ENCODE results near the gene SLC35E3. TPM values are rescaled to one million over a fixed set of nuclear protein-coding genes. Genes with fewer than 3 reads are reported as not detected.

Gene SLC35E3
- 10 to 100 TPM; 13.2 to 25.5 (median 16.4) TPM for polyA plus RNA-seq (ENCODE audit: insufficient read length in 10 of 10)
- long read RNA-seq, donor 1, full-length matches to known transcripts, result 3 of 10 reads
- long read RNA-seq, donor 1, partial matches to known transcripts, result 7 of 10 reads
- long read RNA-seq, donor 1, other reads (novel, unspliced or antisense), result 0 of 10 reads
- long read RNA-seq, donor 2, full-length matches to known transcripts, result 3 of 3 reads
- long read RNA-seq, donor 2, partial matches to known transcripts, result 0 of 3 reads
- long read RNA-seq, donor 2, other reads (novel, unspliced or antisense), result 0 of 3 reads
- long read RNA-seq, donor 3, result 0 reads
- long read RNA-seq, donor 4, full-length matches to known transcripts, result 7 of 22 reads
- long read RNA-seq, donor 4, partial matches to known transcripts, result 15 of 22 reads
- long read RNA-seq, donor 4, other reads (novel, unspliced or antisense), result 0 of 22 reads
- long read RNA-seq, donor 5, full-length matches to known transcripts, result 7 of 23 reads
- long read RNA-seq, donor 5, partial matches to known transcripts, result 16 of 23 reads
- long read RNA-seq, donor 5, other reads (novel, unspliced or antisense), result 0 of 23 reads
- long read RNA-seq, donor 6, full-length matches to known transcripts, result 7 of 17 reads
- long read RNA-seq, donor 6, partial matches to known transcripts, result 10 of 17 reads
- long read RNA-seq, donor 6, other reads (novel, unspliced or antisense), result 0 of 17 reads
- long read RNA-seq, donor 7, full-length matches to known transcripts, result 4 of 4 reads
- long read RNA-seq, donor 7, partial matches to known transcripts, result 0 of 4 reads
- long read RNA-seq, donor 7, other reads (novel, unspliced or antisense), result 0 of 4 reads
- long read RNA-seq, donor 8, full-length matches to known transcripts, result 6 of 14 reads
- long read RNA-seq, donor 8, partial matches to known transcripts, result 8 of 14 reads
- long read RNA-seq, donor 8, other reads (novel, unspliced or antisense), result 0 of 14 reads
- long read RNA-seq, donor 9, partial matches to known transcripts, result 0 of 1 reads
- long read RNA-seq, donor 9, other reads (novel, unspliced or antisense), result 0 of 1 reads

DNA sequence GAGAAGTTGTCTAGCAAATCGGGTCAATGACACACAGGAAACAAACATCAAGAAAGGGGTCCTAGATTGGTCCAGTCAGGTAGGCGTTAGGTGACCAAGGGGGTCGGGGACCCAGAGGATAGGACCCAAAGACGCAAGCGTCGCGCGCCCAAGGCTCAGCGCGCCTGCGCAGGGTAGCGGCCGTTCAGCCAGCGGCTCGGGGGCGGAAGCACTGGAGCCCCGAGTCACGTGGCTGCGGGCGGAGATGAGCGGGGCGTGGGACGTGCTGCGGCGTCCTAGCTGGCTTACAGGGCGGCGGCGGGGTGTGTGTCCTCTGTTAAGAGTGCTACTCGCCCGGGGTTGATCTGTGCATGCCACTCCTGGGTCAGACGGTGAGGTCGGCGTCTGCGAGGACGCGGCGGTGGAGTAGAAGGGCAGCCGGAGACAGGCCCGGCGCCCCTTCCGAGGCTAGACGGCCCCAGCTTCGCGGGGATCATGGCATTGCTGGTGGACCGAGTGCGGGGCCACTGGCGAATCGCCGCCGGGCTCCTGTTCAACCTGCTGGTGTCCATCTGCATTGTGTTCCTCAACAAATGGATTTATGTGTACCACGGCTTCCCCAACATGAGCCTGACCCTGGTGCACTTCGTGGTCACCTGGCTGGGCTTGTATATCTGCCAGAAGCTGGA lies at the start of gene SLC35E3:
Gene SLC35E3 (plus strand): TSS at position 273 of the 668 bp plus-strand sequence. CDS start 202 bp downstream, at position 475.
- DNase-seq, result peak; percentile 91 to 98 (median 94)

DNA sequence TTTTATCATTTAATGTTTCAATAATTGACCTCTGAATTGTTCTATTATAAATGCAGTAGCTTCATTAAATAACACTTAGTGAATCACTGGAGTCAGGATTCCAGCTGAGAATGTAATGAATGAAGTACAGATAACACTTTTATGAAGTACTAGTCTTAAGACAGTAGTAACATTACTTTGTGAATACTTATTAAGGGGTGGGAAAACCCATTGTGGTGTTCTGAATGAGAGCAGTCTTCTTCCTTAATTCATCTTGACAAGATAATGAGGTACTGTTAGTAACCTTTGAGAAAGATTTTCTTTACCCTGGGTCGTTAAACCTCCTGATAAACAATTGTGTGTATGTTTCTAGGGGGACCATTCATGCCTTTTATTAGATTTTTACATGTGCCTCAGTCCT lies 46.5 kb upstream of the SLC35E3 start:
- no peak for DNase-seq

DNA sequence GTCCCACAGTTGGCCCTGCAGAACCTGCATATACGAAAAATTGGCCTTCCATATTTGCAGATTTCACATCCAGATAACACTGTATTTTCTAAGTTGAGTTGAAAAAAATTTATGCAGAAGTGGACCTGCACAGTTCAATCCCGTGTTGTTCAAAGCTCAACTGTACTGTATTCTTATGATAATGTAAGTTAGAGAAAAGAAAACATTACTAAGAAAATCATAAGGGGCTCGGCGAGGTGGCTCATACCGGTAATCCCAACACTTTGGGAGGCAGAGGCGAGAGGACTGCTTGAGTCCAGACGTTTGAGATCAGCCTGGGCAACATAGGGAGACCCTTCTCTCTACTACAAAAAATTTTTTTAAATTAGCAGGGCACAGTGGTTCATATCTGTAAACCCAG lies 18.2 kb upstream of the SLC35E3 start:
- DNase-seq, result no peak

DNA sequence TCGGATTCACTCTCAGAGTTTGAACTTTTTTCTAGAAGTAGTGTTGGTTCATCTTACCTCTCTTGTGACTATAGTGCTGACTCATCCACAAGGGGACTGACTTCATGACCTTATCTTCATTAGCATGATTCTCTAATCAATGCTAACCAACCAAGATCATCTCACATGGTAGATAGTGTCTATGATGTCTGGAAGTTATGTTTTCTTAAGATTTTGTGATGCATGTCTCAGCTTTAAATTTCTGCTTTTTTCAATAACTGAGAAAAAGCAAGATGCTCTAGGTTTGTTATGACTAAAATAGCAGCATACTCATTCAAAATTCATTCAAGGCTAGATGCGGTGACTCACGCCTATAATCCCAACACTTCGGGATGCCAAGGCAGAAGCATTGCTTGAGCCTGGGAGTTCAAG lies 12.3 kb upstream of the SLC35E3 start:
- peak in 1 of 3 donors; percentile 22 for DNase-seq

DNA sequence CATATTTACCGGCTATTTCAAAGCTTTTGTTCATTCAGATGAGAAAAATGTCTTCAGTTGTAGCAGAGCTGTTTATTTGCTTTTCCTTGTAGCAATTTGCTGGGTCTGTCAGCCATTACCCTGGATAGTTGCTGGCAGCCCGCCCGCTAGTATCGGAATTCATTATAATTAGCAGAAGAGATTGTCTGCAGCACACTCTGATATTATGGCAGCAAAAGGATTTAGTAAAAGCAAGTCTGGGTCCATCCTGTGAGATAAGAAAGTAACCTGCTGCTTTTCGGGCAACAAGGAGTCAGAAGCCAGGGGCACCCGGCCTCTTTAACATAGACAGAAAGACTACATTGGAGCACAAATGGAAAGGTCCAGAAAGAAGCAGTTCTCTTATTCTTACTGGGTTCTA lies 6.1 kb upstream of the SLC35E3 start:
- no peak for DNase-seq

DNA sequence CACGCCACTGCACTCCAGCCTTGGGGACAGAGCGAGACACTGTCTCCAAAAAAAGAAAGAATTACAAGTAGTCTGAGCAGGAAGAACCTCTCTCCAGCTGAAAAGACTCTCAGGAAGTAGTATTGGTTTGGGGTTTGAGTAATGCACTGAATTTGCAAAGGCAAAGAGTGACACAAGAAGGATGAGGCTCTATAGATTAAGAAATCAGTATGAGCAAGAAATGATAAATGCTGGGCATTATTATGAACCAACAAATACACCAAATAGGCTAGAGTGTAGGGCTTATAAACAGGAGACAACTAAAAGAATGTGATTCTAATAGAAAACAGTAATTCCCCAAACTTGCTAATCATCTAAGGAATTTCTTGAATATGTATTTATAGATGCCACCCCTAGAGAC lies 2.6 kb upstream of the SLC35E3 start:
- no peak for DNase-seq

DNA sequence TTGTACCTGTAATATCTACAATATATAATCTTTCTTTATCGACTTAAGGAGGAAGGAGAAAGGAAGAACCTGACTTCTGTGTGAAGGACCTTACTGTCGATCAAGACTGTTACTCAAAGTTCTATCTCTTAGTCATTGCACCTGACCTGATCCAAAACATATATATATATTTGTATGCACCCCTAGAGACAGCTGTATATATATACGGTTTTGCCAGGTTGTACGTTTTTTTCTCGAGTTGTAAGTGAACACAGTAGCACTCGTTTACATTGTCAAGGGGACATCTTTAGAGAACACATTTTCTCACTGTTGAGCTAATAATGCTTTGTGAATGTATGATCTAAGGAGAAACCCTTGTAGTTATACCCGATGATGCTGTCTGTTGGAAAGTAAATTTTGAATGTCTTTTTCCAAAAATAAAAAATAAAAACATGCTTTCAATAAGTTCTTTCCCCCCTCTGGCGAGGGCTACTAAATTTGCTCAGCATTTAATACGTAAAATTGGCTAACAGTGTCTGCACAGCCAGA lies 536 bp upstream of the SLC35E3 start:
- peak in 1 of 3 donors; percentile 5 for DNase-seq

DNA sequence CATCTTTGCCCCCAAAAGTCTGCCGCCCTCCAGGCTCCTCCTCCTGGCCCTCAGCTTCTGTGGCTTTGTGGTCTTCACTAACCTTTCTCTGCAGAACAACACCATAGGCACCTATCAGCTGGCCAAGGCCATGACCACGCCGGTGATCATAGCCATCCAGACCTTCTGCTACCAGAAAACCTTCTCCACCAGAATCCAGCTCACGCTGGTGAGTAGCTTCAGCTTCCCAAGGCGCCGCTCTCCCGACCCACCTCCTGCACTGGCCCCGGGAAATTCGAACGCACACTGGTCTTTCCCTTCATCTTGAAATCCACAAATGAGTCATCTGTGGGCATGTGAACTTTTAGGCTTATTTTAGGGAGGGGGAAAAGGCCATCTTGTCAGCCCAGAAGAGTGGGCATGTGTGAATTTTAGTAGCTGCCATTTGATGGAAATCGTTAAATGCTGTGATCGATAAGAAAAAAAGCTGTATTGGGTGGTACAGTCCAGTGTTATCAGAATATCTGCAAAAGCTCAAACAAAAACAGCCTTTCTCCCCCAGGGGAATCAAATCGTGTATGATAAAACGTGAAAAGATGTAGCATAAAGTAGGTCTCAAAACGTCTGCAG lies 700 bp downstream of the SLC35E3 start:
- peak; percentile 52 to 84 (median 62) for DNase-seq

DNA sequence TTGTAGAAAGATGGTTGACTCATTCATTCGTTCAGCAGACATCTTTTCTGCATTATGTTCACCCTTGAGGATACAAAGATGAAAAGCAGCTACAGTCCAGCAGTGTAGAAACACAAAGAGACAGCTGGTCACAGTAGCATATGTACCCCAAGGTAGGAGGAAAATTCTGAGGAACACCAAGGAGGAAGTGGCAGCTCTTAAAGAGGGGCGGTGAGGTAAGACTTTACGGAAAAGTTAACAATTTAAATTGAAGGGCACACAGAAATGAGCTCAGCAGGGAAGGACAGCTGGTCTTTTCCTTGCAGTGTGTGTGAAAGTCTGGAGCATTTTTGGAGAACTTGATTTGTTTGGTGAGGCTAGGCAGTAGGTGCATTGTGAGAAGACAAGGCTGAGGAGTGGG lies 3.5 kb downstream of the SLC35E3 start:
- DNase-seq, result no peak

DNA sequence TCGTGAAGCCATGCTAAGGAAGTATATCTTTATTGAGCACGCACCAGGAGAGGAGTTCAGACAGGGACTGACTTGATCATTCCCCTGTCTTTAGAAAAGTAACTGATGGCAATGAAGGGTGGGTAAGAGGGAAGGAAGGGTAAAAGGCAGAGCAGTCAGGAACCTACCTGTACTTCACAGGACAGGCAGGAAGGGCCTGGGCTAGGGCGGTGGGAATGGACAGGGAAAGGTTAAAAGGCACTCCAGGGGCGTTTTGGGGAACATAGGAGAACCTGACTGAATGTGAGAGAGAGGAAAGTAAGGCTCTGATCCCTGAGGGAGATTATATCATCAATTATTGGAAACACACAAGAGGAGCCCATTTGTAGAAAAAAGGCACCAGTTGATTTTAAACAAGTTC lies 3.9 kb downstream of the SLC35E3 start:
- no peak for DNase-seq

DNA sequence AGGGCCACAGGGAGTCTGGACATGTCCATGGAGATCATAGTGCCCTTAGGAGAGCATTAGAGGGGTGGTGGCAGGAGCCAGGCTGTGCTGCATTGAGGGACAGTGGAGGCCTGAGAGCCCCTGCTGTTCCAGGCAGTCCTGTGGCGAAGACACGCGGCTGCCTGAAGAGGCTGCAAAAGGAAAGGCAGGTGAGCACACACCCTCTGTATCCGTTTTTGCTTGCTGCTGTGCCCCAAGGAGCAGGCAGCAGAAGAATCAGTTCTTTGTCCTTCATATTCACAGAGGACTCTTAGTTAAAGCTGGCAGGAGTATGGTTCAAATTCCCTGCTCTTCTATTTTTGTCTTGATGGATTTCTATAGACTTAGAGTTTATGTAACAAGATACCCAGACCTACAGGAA lies 4.5 kb downstream of the SLC35E3 start:
- DNase-seq, result no peak

DNA sequence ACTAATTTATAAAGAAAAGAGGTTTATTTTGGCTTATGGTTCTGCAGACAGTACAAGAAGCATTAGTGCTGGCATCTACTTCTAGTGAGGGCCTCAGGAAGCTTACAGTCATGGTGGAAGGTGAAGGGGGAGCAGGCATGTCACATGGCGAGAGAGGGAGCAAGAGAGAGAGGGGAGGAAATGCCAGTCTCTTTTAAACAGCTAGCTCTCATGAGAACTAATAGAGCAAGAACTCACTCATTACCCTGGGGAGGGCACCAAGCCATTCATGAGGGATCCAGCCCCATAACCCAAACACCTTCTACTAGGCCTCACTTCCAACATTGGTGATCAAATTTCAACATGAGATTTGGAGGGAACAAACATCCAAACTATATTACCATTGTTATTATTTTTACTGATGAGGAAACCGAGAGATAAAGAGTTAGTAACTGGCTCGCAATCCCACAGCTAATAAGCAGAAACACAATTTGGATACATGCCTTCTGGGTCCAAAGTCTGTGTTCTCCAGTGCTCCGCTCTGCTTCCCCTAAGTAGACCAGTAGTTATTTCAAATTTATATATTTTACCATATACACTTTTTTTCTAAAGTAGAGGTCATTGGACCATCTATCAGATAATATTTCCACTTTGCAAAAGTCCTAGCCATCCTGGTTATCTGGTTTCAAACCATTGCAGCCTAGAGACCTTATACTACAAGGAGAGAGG lies 9.7 kb downstream of the SLC35E3 start:
- no peak for DNase-seq

DNA sequence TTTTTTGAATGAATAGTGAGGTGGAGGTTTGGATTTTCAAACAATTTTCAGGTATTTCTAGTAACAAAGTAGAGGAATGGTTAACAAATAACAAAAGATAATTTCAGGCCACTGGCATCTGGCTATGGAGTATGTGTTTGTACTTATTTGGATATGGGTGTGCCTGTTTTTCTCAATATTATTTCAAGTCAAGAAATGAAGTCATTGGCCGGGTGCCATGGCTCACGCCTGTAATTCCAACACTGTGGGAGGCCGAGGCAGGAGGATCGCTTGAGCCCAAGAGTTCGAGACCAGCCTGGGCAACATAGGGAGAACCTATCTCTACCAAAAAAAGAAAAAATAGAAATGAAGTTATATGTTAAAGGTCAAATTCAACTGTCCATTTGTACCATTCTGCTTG lies 13.9 kb downstream of the SLC35E3 start:
- DNase-seq, result no peak

DNA sequence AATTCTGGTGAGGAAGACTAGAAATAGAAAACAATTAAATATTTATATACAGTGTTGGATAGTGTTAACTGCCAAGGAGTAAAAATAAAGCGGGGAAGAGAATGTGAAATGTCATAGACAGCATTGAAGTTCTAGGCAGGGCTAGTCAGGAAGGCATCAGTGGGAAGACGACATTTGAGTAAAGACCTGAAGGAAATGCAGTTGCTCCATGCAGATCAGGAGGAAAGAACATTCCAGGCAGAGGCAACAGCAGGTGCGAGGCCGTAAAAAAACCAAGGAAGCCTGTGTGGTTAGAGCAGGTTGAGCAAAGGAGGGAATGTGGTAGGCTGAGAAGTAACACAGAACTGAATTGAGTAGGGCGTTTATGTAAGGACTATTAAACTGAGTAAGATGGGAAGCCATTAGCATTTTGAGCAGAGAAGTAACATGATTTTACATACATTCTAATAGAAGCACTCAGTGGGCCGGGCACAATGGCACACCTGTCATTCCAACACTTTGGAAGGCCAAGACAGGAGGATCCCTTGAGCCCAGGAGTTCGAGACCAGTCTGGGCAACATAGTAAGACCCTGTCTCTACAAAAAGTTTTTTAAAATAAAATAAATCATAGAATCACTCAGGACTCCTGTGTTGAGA lies 14.9 kb downstream of the SLC35E3 start:
- DNase-seq, result no peak

DNA sequence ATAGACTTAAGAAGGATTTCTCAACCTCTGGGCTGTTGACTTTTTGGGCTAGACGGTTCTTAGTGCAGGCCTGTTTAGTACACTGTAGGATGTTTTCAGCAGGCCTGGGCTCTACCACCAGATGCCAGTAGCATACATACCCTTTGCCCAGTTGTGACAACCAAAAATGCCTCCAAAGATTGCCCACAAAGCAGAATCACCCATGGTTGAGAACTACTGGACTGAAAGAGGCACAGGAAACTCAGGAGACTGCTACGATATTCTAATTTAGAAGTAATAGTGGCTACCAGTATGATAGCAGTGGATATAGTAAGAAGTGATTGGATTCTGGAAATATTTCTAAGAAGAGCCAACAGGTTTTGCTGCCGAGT lies 15.5 kb downstream of the SLC35E3 start:
- no peak for DNase-seq

DNA sequence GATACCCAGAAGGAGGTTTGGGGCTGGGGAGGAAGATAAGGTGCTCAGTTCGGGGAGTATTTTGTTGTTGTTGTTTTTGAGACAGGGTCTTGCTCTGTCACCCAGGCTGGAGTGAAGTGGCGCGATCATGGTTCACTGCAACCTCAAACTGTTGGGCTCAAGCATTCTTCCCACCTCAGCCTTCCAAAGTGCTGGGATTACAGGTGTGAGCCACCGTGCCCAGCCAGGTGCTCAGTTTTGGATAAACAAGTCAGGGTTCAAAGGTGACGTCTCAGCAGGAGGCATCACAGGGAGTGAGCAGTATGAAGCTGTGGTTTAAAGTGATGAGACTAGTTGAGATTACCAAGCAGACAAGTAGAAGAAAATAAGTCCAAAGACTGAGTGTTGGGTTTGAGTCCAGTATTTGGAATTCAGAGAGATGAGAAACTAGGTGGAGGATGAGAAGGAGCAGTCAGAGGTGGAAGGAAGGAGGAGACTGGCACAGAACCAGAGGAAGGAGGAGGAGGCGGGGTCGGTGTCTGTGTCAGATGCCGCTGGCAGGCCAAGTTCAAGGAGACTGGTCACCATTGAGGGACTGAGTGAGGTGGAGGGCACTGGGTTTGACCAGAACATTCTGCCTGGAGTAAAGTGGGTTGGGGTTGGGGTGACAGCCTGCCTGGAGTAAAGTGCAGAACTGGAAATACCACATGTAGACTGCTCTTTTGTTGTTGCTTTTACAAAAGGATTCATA lies 16.1 kb downstream of the SLC35E3 start:
- no peak for DNase-seq

DNA sequence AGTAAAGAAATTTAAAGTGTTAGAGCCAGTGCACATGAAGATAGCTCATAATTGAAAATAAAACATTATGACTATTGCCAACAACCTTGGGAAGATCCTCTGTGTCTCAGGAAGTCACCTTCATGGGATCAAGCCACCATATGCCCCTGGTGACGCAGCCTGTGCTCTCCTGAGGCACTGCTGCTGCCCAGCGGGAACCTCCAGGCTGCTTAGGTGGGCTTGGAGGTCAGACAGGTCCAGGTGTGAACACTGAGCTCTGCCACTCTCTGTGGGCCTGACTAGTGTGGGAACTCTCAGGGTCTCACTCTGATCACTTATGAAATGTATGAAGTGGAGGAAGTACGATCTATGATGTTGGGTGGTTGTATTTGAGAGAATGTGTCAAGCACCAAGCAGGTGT lies 16.7 kb downstream of the SLC35E3 start:
- no peak for DNase-seq

DNA sequence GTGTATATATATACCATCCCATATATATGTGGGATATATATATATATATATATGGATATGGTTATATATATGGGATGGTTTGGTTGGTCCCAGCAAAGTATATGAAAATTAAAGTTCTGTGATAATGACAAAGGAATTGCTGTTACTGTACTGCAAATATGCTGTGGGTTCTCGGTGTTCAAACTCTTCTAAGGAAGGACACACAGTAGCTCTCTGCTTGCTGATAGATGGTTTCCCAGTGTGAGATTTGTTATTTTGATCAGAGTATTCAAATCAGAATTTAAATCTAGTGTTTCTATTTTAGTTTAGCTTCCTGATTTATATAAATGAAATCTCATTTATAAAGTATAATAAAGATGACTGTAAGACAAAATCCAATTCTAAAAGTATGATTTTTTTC lies 19.7 kb downstream of the SLC35E3 start:
- no peak for DNase-seq

DNA sequence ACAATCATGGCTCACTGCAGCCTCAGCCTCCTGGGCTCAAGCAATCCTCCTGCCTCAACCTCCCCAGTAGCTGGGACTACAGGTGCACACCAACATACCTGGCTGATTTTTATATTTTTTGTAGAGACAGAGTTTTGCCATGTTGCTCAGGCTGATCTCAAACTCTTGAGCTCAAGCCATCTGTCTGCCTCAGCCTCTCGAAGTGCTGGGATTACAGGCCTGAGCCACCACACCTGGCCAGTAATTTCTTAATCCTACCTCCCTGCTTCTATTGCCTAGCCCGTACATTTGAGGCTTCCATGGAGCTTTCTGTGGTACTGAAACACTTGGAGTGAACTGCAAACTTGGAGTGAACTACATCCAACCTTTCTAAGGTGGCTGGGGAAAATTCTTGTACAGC lies 20.7 kb downstream of the SLC35E3 start:
- no peak for DNase-seq

Measured in muscle of back (tissue), 13 donors.